ENCODE results near the gene CD79A.

CD79A gene

GRCh38 chr19:41928754-41929535 lies 51.9 kb downstream of the CD79A start:
- no peak for TF ChIP-seq REST (IDR thresholded peaks at IDR 0.05; ENCODE audit: insufficient read depth in 1 of 2, low read depth in 2 of 2, low read length in 2 of 2)
- no peak for TF ChIP-seq TAF1 (IDR thresholded peaks at IDR 0.05; ENCODE audit: borderline replicate concordance, insufficient read depth, low read length)
- TF ChIP-seq POLR2AphosphoS5 (IDR thresholded peaks at IDR 0.05; ENCODE audit: low read depth, low read length) = no peak
- TF ChIP-seq SIN3A (IDR thresholded peaks at IDR 0.05; ENCODE audit: borderline replicate concordance, insufficient read depth, low read length) = no peak
- TF ChIP-seq FOXP2 (optimal IDR thresholded peaks at IDR 0.05; ENCODE audit: borderline replicate concordance, extremely low read depth, extremely low read length, insufficient read depth) = no peak

DNA sequence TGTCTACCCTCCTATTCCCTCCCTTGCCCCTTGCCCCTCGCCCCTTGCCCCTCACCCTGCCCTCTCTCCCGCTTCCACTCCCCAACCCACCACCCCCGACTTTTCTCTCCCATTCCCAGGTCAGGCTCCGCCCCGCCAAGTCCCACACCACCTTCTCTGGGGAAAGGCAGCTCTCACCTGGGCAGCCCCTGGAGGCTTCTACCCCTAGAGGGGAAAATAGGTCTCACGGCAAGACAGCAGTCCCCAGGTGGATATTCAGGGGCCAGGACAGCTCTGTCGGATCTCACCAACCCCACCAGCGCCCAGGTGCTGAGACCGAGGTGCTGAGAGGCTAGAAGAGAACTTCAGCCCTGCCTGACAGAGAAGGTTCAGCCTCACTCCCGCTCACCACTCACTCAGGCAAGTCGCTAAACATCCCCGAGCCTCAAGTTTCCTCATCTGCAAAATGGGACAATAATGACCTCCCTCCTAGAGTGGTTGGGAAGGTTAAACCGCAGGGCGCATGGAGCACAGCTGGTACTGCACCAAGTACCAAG lies 52.5 kb downstream of the CD79A start:
- TF ChIP-seq POLR2AphosphoS5 (IDR thresholded peaks at IDR 0.05; ENCODE audit: low read depth, low read length) = no peak
- no peak for TF ChIP-seq SIN3A (IDR thresholded peaks at IDR 0.05; ENCODE audit: borderline replicate concordance, insufficient read depth, low read length)
- no peak for TF ChIP-seq FOXP2 (optimal IDR thresholded peaks at IDR 0.05; ENCODE audit: borderline replicate concordance, extremely low read depth, extremely low read length, insufficient read depth)
- TF ChIP-seq TAF1 (IDR thresholded peaks at IDR 0.05; ENCODE audit: borderline replicate concordance, insufficient read depth, low read length) = no peak
- no peak for TF ChIP-seq REST (IDR thresholded peaks at IDR 0.05; ENCODE audit: insufficient read depth in 1 of 2, low read depth in 2 of 2, low read length in 2 of 2)

DNA sequence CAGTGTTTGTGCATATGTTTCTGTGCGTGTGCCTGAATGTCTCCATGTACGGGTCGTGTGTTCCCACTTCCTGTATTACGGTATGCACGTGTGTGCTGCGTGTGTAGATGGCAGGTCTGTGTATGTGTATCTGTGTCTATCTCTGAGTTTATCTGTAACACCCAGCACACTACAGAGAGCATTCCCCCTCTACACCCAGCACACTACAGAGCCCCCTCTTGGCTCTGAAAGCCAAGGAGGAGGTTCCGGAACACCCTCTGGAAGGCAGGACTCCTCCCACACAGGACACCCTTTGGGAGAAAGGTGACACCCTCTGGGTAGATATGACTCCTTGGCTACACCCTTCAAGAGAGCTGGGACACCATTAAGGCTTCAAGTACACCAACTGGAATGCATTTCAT lies 53.2 kb downstream of the CD79A start:
- no peak for TF ChIP-seq POLR2AphosphoS5 (IDR thresholded peaks at IDR 0.05; ENCODE audit: low read depth, low read length)
- TF ChIP-seq SIN3A (IDR thresholded peaks at IDR 0.05; ENCODE audit: borderline replicate concordance, insufficient read depth, low read length) = no peak
- no peak for TF ChIP-seq TAF1 (IDR thresholded peaks at IDR 0.05; ENCODE audit: borderline replicate concordance, insufficient read depth, low read length)
- TF ChIP-seq REST (IDR thresholded peaks at IDR 0.05; ENCODE audit: insufficient read depth in 1 of 2, low read depth in 2 of 2, low read length in 2 of 2) = no peak
- TF ChIP-seq FOXP2 (optimal IDR thresholded peaks at IDR 0.05; ENCODE audit: borderline replicate concordance, extremely low read depth, extremely low read length, insufficient read depth) = no peak

All from PFSK-1 (cell line).